HTR-8/SVneo (cell line): Measurements from ENCODE around the gene GCLM.
"Not testable (repeated sequence)": the region's sequence is repeated elsewhere in the genome, so short reads cannot be mapped to it uniquely, and the experiment has no call there.

Experiments
- DNase-seq: peaks from one replicate; pipeline ENCODE4 v3.0.0; 2011; ENCODE audit warnings: low spot score, mixed read lengths; ENCODE audit not compliant: insufficient read length
- FAIRE-seq: peaks from 2 replicates; lab custom pipeline; 2011; peaks lifted over from hg19 to GRCh38; lab: Jason Lieb, UNC

Gene GCLM

GRCh38 chr1:93909146-93910050, at the start of gene GCLM:
Gene GCLM, minus strand, starts transcription at chr1:93909430. Its CDS starts 267 bp downstream, at chr1:93909163.
- FAIRE-seq (peak; percentile 79), DNase-seq (peak; percentile 81)

- FAIRE-seq (no peak), DNase-seq (no peak)
These were observed 49.5 kb upstream of the GCLM start for GRCh38 chr1:93958726-93959100.

- DNase-seq (no peak), FAIRE-seq (no peak)
These were observed 48.9 kb upstream of the GCLM start for GRCh38 chr1:93958032-93958725.

DNA sequence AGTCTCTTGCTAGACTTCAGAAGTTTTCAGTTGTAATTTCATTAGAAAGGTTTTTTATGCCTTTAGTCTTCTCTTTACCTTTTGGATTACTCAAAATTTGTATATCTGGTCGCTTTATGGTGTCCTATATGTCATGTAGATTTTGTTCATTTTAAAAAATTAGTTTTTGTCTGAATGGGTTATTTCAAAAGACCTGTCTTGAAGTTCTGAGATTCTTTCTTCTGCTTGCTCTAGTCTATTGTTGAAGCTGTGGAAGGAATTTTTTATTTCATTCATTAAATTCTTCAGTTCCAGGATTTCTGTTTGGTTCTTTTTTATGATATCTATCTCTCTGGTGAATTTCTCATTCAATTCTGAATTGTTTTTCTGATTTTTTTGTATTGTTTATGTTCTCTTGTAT, 46.5 kb upstream of the GCLM start:
- no peak for FAIRE-seq
- no peak for DNase-seq

DNA sequence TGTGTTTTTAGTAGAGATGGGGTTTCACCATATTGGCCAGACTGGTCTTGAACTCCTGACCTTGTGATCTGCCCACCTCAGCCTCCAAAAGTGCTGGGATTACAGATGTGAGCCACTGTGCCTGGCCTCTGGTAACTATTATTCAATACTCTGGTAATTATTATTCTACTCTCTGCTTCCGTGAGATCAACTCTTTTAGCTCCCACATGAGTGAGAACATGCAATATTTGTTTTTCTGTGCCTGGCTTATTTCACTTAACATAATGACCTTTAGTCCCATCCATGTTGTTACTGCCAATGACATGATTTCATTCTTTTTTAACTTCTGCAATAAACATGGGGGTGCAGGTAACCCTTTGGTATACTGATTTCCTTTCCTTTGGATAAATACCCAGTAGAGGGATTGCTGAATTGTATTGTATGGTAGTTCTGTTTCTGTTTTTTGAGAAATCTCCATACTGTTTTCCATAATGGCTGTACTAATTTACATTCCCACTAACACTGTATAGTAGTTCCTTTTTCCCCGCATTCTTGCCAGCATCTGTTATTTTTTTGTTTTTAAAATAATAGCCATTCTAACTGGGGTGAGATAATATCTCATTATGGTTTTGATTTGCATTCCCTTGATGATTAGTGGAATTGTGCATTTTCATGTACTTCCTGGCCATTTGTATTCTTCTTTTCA, 37.9 kb upstream of the GCLM start:
- not testable (repeated sequence) for FAIRE-seq, DNase-seq

DNA sequence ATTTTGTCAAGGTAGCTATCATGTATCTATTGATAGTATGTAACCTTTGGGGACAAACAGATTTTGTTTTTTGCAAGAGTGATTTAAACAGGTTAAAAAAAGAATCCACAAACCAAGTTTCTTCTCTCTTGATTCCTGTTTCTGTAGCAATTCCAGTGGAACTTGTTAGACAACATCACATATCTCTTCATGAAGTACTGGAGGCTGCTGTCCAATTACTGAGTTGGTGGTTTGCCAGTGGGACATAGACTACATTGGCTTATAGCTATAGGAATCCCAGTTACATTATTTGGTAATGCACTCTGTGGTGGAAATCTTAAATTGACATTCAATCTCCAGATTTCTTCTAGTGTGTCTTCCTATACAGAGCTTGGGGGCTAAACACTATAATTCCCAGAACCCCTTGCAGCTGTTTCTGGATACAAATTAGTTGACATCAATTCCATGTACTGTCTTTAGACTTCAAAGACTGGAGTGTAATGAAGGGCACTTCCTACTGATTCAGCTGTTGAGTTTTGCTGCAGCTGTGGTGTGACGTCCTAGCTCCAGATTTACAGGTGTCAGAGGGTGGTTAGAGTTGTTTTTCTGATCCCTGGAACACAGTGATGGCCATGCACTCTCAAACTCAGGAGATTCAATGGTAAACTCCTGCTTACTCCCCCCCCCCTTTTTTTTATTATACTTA, 29.4 kb upstream of the GCLM start:
- no peak for DNase-seq

GRCh38 chr1:93937997-93938396, 28.8 kb upstream of the GCLM start:
- DNase-seq: no peak
- FAIRE-seq: no peak

More for the DNA sequence above, 29.4 kb upstream of the GCLM start:
- FAIRE-seq: no peak

DNA sequence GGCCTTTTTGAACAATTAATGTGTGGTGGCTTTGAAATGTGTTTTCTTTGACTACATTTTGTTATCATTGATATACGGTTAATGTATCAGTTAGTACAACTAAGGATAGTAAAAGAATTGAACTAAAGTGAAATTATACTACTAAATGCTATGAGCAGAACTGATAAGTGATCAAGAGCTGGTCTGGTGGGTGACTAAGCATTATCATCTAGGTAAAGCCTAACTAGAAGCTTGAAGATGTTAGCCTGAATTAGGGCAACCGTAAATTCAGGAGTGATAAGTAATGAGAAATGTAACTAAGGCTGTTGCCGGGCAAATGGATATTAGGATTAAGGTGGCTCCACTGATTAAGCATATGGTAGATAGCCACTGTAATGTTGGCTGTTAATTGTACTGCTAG, 16.0 kb upstream of the GCLM start:
- no peak for FAIRE-seq
- no peak for DNase-seq

DNA sequence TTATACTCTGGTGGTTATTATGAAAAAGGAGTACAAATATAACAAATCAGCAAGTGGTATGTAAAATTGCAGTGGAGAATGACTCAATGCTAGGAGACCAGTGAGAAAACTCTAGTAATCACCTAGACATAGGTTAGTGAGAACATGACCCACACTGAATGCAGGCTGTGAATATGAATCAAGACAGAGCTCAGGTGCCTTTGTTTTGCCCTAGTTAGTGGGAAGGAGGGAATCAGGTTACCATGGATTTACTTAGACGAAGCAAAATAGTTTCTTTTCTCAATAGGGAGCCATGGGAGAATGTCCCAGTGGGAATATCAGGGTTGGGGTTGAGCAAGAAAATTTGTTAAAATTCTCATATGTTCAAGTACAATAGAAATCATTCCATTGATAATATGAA, 10.6 kb upstream of the GCLM start:
- no peak for FAIRE-seq
- no peak for DNase-seq

- FAIRE-seq (no peak), DNase-seq (no peak)
These were observed 8.1 kb upstream of the GCLM start for GRCh38 chr1:93917302-93917701.

GRCh38 chr1:93910880-93911279, 1.6 kb upstream of the GCLM start:
- FAIRE-seq, DNase-seq: not testable (repeated sequence)

- FAIRE-seq (no peak), DNase-seq (no peak)
These were observed 1.1 kb upstream of the GCLM start for GRCh38 chr1:93910305-93910704.

GRCh38 chr1:93908394-93909145, 660 bp downstream of the GCLM start:
- peak; percentile 9 for DNase-seq
- no peak for FAIRE-seq

- no peak for FAIRE-seq
- peak; percentile 17 for DNase-seq
These were observed 1.5 kb downstream of the GCLM start for GRCh38 chr1:93907718-93908117.

GRCh38 chr1:93906480-93906879, 2.8 kb downstream of the GCLM start:
- no peak for FAIRE-seq
- DNase-seq: no peak

GRCh38 chr1:93905734-93906133, 3.5 kb downstream of the GCLM start:
- DNase-seq: no peak
- no peak for FAIRE-seq

DNA sequence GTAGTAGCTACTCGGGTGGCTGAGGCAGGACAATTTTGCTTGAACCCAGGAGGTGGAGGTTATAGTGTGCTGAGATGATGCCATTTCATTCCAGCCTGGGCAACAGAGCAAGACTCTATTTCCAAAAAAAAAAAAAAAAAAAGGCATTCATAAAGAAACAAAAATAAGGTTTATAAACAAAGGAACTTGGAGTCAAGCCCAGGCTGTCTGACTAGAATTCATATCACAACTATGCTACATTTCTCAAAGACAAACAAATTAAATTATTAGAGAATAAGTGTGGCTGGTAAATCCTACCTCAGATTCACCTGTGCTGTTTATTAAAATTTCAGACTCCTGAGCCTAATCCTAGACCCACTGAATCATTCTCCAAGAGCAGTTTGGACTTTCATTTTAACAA, 4.2 kb downstream of the GCLM start:
- FAIRE-seq: no peak
- no peak for DNase-seq

- no peak for FAIRE-seq
- DNase-seq: no peak
These were observed 5.0 kb downstream of the GCLM start for GRCh38 chr1:93904228-93904627.

- no peak for FAIRE-seq
- DNase-seq: no peak
These were observed 8.3 kb downstream of the GCLM start for GRCh38 chr1:93900723-93901504.
